Measurements from ENCODE around the gene PDE10A.

- TF ChIP-seq CTCF (IDR thresholded peaks at IDR 0.05), result no peak
- no peak for TF ChIP-seq EP300 (IDR thresholded peaks at IDR 0.05)
These were observed 9.4 kb downstream of the PDE10A start for GRCh38 chr6:165653607-165654006.

Measured in ovary (tissue), 3 donors.